ENCODE data around the gene RUNDC3A.

DNA sequence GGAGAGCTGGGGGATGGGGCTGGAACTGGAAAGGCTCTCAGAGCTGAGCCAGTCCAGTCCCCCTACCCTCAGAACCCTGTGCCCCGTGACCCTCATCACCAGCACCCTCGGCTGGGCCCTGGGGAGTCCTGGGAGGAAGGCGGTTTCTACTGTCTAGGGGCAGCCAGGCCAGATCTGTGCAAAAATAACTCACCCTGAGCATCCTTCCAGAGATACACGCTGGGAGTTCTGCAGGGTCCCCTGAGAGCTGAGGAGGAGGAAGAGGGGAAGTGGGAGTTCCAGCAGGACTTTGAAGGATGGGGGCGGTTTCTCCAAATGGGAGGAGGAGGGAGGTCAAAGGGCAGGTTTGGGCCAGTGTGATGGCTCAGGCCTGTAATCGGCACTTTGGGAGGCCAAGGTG, 35.4 kb upstream of the RUNDC3A start:
- TF ChIP-seq EZH2 (IDR thresholded peaks at IDR 0.05), result no peak
- no peak for TF ChIP-seq POLR2AphosphoS5 (IDR thresholded peaks at IDR 0.05; ENCODE audit: borderline replicate concordance, low read depth, low read length)
- TF ChIP-seq FOXP2 (optimal IDR thresholded peaks at IDR 0.05; ENCODE audit: control extremely low read depth, extremely low read length, insufficient read depth), result no peak

Measured in SK-N-MC (cell line).